SK-N-SH (cell line): ENCODE results near the gene JMJD8. TPM values are rescaled to one million over a fixed set of nuclear protein-coding genes. Genes with fewer than 3 reads are reported as not detected.

Experiments used
- CTCF ChIA-PET: fragments of 300-600, 350-600 bp; formaldehyde crosslinking; extraction: SDS; loops from one replicate; lab custom pipeline; 2021; lab: Yijun Ruan, JAX
- POLR2A ChIA-PET: fragments of 350-600 bp; sonication (Branson Sonifier 250); formaldehyde crosslinking; extraction: SDS; loops from one replicate; lab custom pipeline; 2020; ENCODE audit warnings: antibody characterized with exemption, inconsistent platforms; lab: Yijun Ruan, JAX
- DNase-seq: peaks from one replicate; pipeline ENCODE4 v3.0.0; 2012
- H2AFZ ChIP-seq: fragments of 200-600 bp; sonication (generic); 2 replicates; pipeline ENCODE4 v1.8.1; 2016; ENCODE audit warnings: antibody characterized with exemption, mild to moderate bottlenecking, low read depth
- H3F3A ChIP-seq: fragments of 200-600 bp; sonication (generic); replicated peaks from 2 replicates; pipeline ENCODE3; 2016; ENCODE audit warnings: antibody characterized with exemption, mild to moderate bottlenecking; ENCODE audit not compliant: insufficient read depth
- H3K27ac ChIP-seq, 2 experiments: fragments of 200-500 bp in 1 of 2; fragments of 200-600 bp in 1 of 2; sonication (Bioruptor generic) in 1 of 2; sonication (generic), shearing (Covaris generic) in 1 of 2; 2 replicates each; pipeline versions ENCODE4 v1.5.1 to v1.6.1; 2014 to 2016; ENCODE audit warnings: low read depth in 2 of 2, inconsistent platforms in 1 of 2, low read length in 1 of 2, mild to moderate bottlenecking in 1 of 2, mixed read lengths in 1 of 2
- H3K27me3 ChIP-seq: fragments of 200-600 bp; sonication (generic), shearing (Covaris generic); 2 replicates; pipeline ENCODE4 v1.6.1; 2016; ENCODE audit warnings: mixed run types; ENCODE audit not compliant: insufficient read depth
- H3K36me3 ChIP-seq, 2 experiments: fragments of 200-500 bp in 1 of 2; fragments of 200-600 bp in 1 of 2; sonication (Bioruptor generic) in 1 of 2; sonication (generic) in 1 of 2; replicated peaks in 1 of 2; 2 replicates each; pipeline versions ENCODE3 to v1.5.1; 2014 to 2016; ENCODE audit warnings: low read length in 1 of 2, mild to moderate bottlenecking in 1 of 2; ENCODE audit not compliant: insufficient read depth in 2 of 2, control insufficient read depth in 1 of 2
- H3K4me1 ChIP-seq, 2 experiments: fragments of 200-500 bp in 1 of 2; fragments of 200-600 bp in 1 of 2; sonication (Bioruptor generic) in 1 of 2; sonication (generic), shearing (Covaris generic) in 1 of 2; 2 replicates each; pipeline versions ENCODE4 v1.5.1 to v1.6.1; 2014 to 2016; ENCODE audit warnings: low read depth in 1 of 2, low read length in 1 of 2, mixed run types in 1 of 2; ENCODE audit not compliant: insufficient read depth in 2 of 2, control insufficient read depth in 1 of 2
- H3K4me2 ChIP-seq: fragments of 200-600 bp; sonication (generic), shearing (Covaris generic); 2 replicates; pipeline ENCODE4 v1.6.1; 2017; ENCODE audit warnings: mixed run types
- H3K4me3 ChIP-seq, 2 experiments: fragments of 200-500 bp in 1 of 2; fragments of 200-600 bp in 1 of 2; sonication (Bioruptor generic) in 1 of 2; sonication (generic), shearing (Covaris generic) in 1 of 2; 2 replicates each; pipeline versions ENCODE4 v1.5.1 to v1.8.1; 2014 to 2016; ENCODE audit warnings: low read depth in 2 of 2, inconsistent platforms in 1 of 2, low read length in 1 of 2, mild to moderate bottlenecking in 1 of 2, mixed read lengths in 1 of 2, moderate library complexity in 1 of 2
- H3K79me2 ChIP-seq: fragments of 200-600 bp; sonication (generic); 2 replicates; pipeline ENCODE4 v1.8.1; 2017; ENCODE audit warnings: mild to moderate bottlenecking; ENCODE audit not compliant: insufficient read depth
- H3K9ac ChIP-seq: fragments of 200-600 bp; sonication (generic); 2 replicates; pipeline ENCODE4 v1.6.1; 2017; ENCODE audit warnings: mixed run types
- H3K9me2 ChIP-seq: fragments of 200-600 bp; sonication (generic); 2 replicates; pipeline ENCODE4 v1.6.1; 2017; ENCODE audit warnings: mixed run types
- H3K9me3 ChIP-seq: fragments of 200-600 bp; sonication (generic); 2 replicates; pipeline ENCODE4 v1.6.1; 2017; ENCODE audit warnings: mixed run types, mild to moderate bottlenecking, moderate library complexity
- H4K20me1 ChIP-seq: fragments of 200-600 bp; sonication (generic); 2 replicates; pipeline ENCODE4 v1.6.1; 2017; ENCODE audit warnings: mild to moderate bottlenecking, mixed run types; ENCODE audit not compliant: insufficient read depth
- CTCF ChIP-seq: fragments of 200-600 bp; sonication (generic); IDR thresholded peaks from 2 replicates; pipeline ENCODE4 v1.6.1; 2017; ENCODE audit warnings: antibody characterized with exemption, mild to moderate bottlenecking, moderate library complexity
- EP300 ChIP-seq, 2 experiments: IDR thresholded peaks; 2 replicates each; pipeline versions ENCODE4 v1.4.0 to v1.6.1; 2012; ENCODE audit warnings: borderline replicate concordance in 1 of 2, low read depth in 1 of 2, low read length in 1 of 2
- EZH2phosphoT487 ChIP-seq: fragments of 200-600 bp; sonication (generic); IDR thresholded peaks from 2 replicates; pipeline ENCODE4 v1.6.1; 2017; ENCODE audit warnings: low read depth, mixed run types, mild to moderate bottlenecking, antibody characterized with exemption, moderate library complexity, borderline replicate concordance
- FOSL2 ChIP-seq: IDR thresholded peaks from 2 replicates; pipeline ENCODE4 v1.4.0; 2012; ENCODE audit warnings: low read depth, mild to moderate bottlenecking, moderate library complexity, borderline replicate concordance
- FOXM1 ChIP-seq: IDR thresholded peaks from 2 replicates; pipeline ENCODE4 v1.4.0; 2012; ENCODE audit warnings: low read depth, mild to moderate bottlenecking
- GABPA ChIP-seq: IDR thresholded peaks from 2 replicates; pipeline ENCODE4 v1.4.0; 2012; ENCODE audit warnings: low read depth, mild to moderate bottlenecking
- GATA2 ChIP-seq: sonication (generic); formaldehyde crosslinking; IDR thresholded peaks from 2 replicates; pipeline ENCODE4 v1.5.0; 2020; ENCODE audit warnings: mild to moderate bottlenecking, missing genetic modification reagents
- IRF3 ChIP-seq: fragments of 150-350 bp; IDR thresholded peaks from 2 replicates; pipeline ENCODE4 v1.6.1; 2016; ENCODE audit warnings: mild to moderate bottlenecking, low read depth, low read length
- JUND ChIP-seq: IDR thresholded peaks from 2 replicates; pipeline ENCODE4 v1.4.0; 2012
- MEF2A ChIP-seq: IDR thresholded peaks from 2 replicates; pipeline ENCODE4 v1.4.0; 2012; ENCODE audit warnings: low read depth, borderline replicate concordance
- NRF1 ChIP-seq: IDR thresholded peaks from 2 replicates; pipeline ENCODE4 v1.6.1; 2012; ENCODE audit warnings: low read depth, mild to moderate bottlenecking, low read length
- RCOR1 ChIP-seq: fragments of 150-350 bp; IDR thresholded peaks from 2 replicates; pipeline ENCODE4 v1.6.1; 2017; ENCODE audit warnings: antibody characterized with exemption, low read length
- RFX5 ChIP-seq: IDR thresholded peaks from 2 replicates; pipeline ENCODE4 v1.6.1; 2012; ENCODE audit warnings: mild to moderate bottlenecking, improper control_type of control experiment, low read length
- SIN3A ChIP-seq: IDR thresholded peaks from 2 replicates; pipeline ENCODE4 v1.6.1; 2012; ENCODE audit warnings: low read depth, mild to moderate bottlenecking, low read length, moderate library complexity, borderline replicate concordance
- SMC3 ChIP-seq: IDR thresholded peaks from 2 replicates; pipeline ENCODE4 v1.6.1; 2012; ENCODE audit warnings: low read depth, low read length, improper control_type of control experiment
- TCF12 ChIP-seq: IDR thresholded peaks from 2 replicates; pipeline ENCODE4 v1.4.0; 2012
- YY1 ChIP-seq: IDR thresholded peaks from 2 replicates; pipeline ENCODE4 v1.4.0; 2012; ENCODE audit warnings: low read depth, mild to moderate bottlenecking
- ZBTB33 ChIP-seq: IDR thresholded peaks from 2 replicates; pipeline ENCODE4 v1.4.0; 2012; ENCODE audit warnings: low read depth, borderline replicate concordance
- WGBS: methylation state at CpG from one replicate; pipeline ENCODE4 v1.1.6; 2017; ENCODE audit warnings: low lambda C conversion rate; 5-methylcytosine and 5-hydroxymethylcytosine counted together
- polyA plus RNA-seq, 3 experiments: library from polyadenylated mRNA; depleted of rRNA; stranded (reverse); fragments of >200 nt; gene quantifications; 2 replicates each; pipeline ENCODE4 v1.2.3, GENCODE V29; 2012

The JMJD8 gene
- polyA plus RNA-seq, 1 of the 3 experiments (the other 2 are of a cell fraction): 67.0 TPM

GRCh38 chr16:647173-647902 lies 36.8 kb downstream of the JMJD8 start:
- H3K4me2 ChIP-seq: peak overlapping the region; percentile 91
- 100% methylated on average over 3 of the region's 25 CpGs for WGBS
- H3K36me3 ChIP-seq: peaks cover 0 to under 1% of the 10 kb centered on the region in 2 experiments
- peak overlapping the region in 1 of 2 experiments; percentile 80; a peak in 1 of 4 replicates for H3K27ac ChIP-seq
- ChIA-PET CTCF (interaction anchor here (0.6 to 7.8 kb wide), 14 partner anchors 9 to 1697 kb away, joined by 3 to 92 read pairs (median 7); partner anchors contain the start of genes METTL26, RHBDL1, RHOT2 and STUB1), POLR2A (interaction anchor here (0.6 to 1.6 kb wide), 2 partner anchors 15 to 77 kb away, joined by 3 to 5 read pairs; no protein-coding TSS in a partner anchor)
- H4K20me1 ChIP-seq: no peaks in the 10 kb centered on the region
- H3K9me3 ChIP-seq: no peaks in the 10 kb centered on the region
- H3K79me2 ChIP-seq: peaks cover 30% of the 10 kb centered on the region; the same call in 1 of the 2 replicates
- no peak overlapping the region for H3K9ac ChIP-seq
- no peak overlapping the region for H2AFZ ChIP-seq
- peaks cover 5% of the 10 kb centered on the region for H3F3A ChIP-seq
- no peak overlapping the region for H3K4me3 ChIP-seq
- TF ChIP-seq RFX5 (no peak), CTCF (no peak), SMC3 (no peak), EP300 (IDR thresholded peaks at IDR 0.05; ENCODE audit: borderline replicate concordance in 1 of 2, low read depth in 1 of 2, low read length in 1 of 2) (no peak), YY1 (no peak), FOSL2 (no peak), FOXM1 (no peak)
- TF ChIP-seq, all 33 proteins: peak for 0
- Histone ChIP-seq H3K9me2 (no peaks in the 10 kb centered on the region), H3K4me1 (peaks cover 10 to 38% of the 10 kb centered on the region in 2 experiments; a peak in 2 of 4 replicates), H3K27me3 (no peaks in the 10 kb centered on the region)
- DNase-seq: no peak

- no peak overlapping the region; a peak in 1 of 4 replicates for H3K27ac ChIP-seq
- H3K4me1 ChIP-seq: peaks cover 10 to 38% of the 10 kb centered on the region in 2 experiments; a peak in 2 of 4 replicates
- ChIA-PET POLR2A (no interaction called here), CTCF (interaction anchor here (1.3 to 7.8 kb wide), 6 partner anchors 8 to 29 kb away, joined by 3 to 92 read pairs (median 12); partner anchors contain the start of genes RHBDL1 and RHOT2)
- no peaks in the 10 kb centered on the region for H3K36me3 ChIP-seq
- H3K9me3 ChIP-seq: no peaks in the 10 kb centered on the region
- no peak overlapping the region for H3K4me2 ChIP-seq
- H3K4me3 ChIP-seq: no peak overlapping the region
- peaks cover 30% of the 10 kb centered on the region; the same call in 1 of the 2 replicates for H3K79me2 ChIP-seq
- no peaks in the 10 kb centered on the region for H3K27me3 ChIP-seq
- DNase-seq: no peak
- no peaks in the 10 kb centered on the region for H3K9me2 ChIP-seq
- no peaks in the 10 kb centered on the region for H4K20me1 ChIP-seq
- no peak overlapping the region for H2AFZ ChIP-seq
- TF ChIP-seq EZH2phosphoT487 (no peak), EP300 (IDR thresholded peaks at IDR 0.05; ENCODE audit: borderline replicate concordance in 1 of 2, low read depth in 1 of 2, low read length in 1 of 2) (no peak), IRF3 (no peak), GATA2 (CRISPR knock-in tag) (no peak), GABPA (no peak), TCF12 (no peak), YY1 (no peak), NRF1 (no peak), ZBTB33 (no peak), MEF2A (no peak), JUND (no peak), SIN3A (no peak), RCOR1 (no peak)
- no peak overlapping the region for H3K9ac ChIP-seq
- WGBS: 92% methylated on average over 10 of the region's 22 CpGs
- H3F3A ChIP-seq: peaks cover 5% of the 10 kb centered on the region
These were observed 37.4 kb downstream of the JMJD8 start for GRCh38 chr16:646679-647172.
